ENCODE data around the gene METTL13. TPM values are rescaled to one million over a fixed set of nuclear protein-coding genes. Genes with fewer than 3 reads are reported as not detected.

The METTL13 gene
- total and polyA plus RNA-seq, 2 of the 8 experiments (the other 6 are each of a cell fraction or from before 2014, with no cell fraction given), result 38.1 to 66.3 TPM

- Histone ChIP-seq H3K79me2 (ENCODE audit: control insufficient read depth in 1 of 2, insufficient read depth in 2 of 2, low read length in 2 of 2) (peaks cover 17 to 41% of the 10 kb centered on the region in 2 experiments), H3K9me3 (ENCODE audit: insufficient read depth in 2 of 2, low read depth in 1 of 2, low read length in 1 of 2) (no peaks in the 10 kb centered on the region), H2BK20ac (ENCODE audit: low read length) (no peak overlapping the region), H2AFZ (ENCODE audit: low read length) (peak overlapping the region; percentile 16; the same call in 1 of the 2 replicates), H2BK5ac (ENCODE audit: low read depth, low read length) (peak overlapping the region; percentile 13; the same call in 1 of the 2 replicates), H3K4ac (replicated peaks; ENCODE audit: insufficient read length, low read depth, low read length) (peak overlapping the region; percentile 49), H2BK12ac (ENCODE audit: low read depth, low read length) (peak overlapping the region; percentile 65; the same call in 1 of the 2 replicates), H3K14ac (ENCODE audit: insufficient read length) (no peak overlapping the region), H3K27me3 (replicated peaks in 1 of 4; ENCODE audit: control insufficient read depth in 3 of 4, extremely low read depth in 1 of 4, insufficient read depth in 3 of 4, low read length in 3 of 4) (no peaks in the 10 kb centered on the region), H4K5ac (ENCODE audit: insufficient read length, low read depth, low read length) (peak overlapping the region; percentile 11), H2BK120ac (replicated peaks; ENCODE audit: low read depth, low read length) (no peak overlapping the region), H3K36me3 (ENCODE audit: control insufficient read depth in 2 of 4, insufficient read depth in 4 of 4, low read length in 3 of 4) (peaks cover 11 to 22% (median 21%) of the 10 kb centered on the region in 4 experiments), H3K4me1 (replicated peaks in 1 of 4; ENCODE audit: control insufficient read depth in 3 of 4, insufficient read depth in 4 of 4, low read length in 3 of 4) (peaks cover 0 to 4% (median 2%) of the 10 kb centered on the region in 4 experiments; a peak in 4 of 7 replicates), H2AK5ac (ENCODE audit: low read depth, low read length) (peak overlapping the region; percentile 18; the same call in 1 of the 2 replicates), H3K23me2 (ENCODE audit: low read depth, low read length) (peaks cover 5% of the 10 kb centered on the region), H3K4me3 (ENCODE audit: extremely low read depth in 1 of 4, insufficient read depth in 2 of 4, low read depth in 3 of 4, low read length in 4 of 4) (peak overlapping the region; percentile 45 to 94 (median 76)), H4K20me1 (replicated peaks in 1 of 2; ENCODE audit: control insufficient read depth in 1 of 2, insufficient read depth in 2 of 2, low read length in 2 of 2) (peaks cover 0 to 2% of the 10 kb centered on the region in 2 experiments), H3K27ac (ENCODE audit: low read depth, low read length) (peak overlapping the region; percentile 43; the same call in 1 of the 2 replicates), H3K9ac (replicated peaks in 1 of 4; ENCODE audit: extremely low read depth in 1 of 4, low read depth in 3 of 4, low read length in 3 of 4) (peak overlapping the region in 3 of 4 experiments; percentile 64 to 87 (median 66); a peak in 6 of 7 replicates), H3K4me2 (ENCODE audit: insufficient read depth in 1 of 2, low read depth in 2 of 2, low read length in 2 of 2) (peak overlapping the region; percentile 67 to 73), H4K91ac (replicated peaks; ENCODE audit: insufficient read length, low read length) (peak overlapping the region; percentile 66), H3K18ac (ENCODE audit: extremely low read depth, low read length) (peak overlapping the region; percentile 43; the same call in 1 of the 2 replicates), H2BK15ac (ENCODE audit: low read length) (no peak overlapping the region), H4K8ac (ENCODE audit: extremely low read depth, insufficient read depth, low read length) (peak overlapping the region; percentile 89; the same call in 1 of the 2 replicates), H3K56ac (replicated peaks; ENCODE audit: insufficient read length, low read depth, low read length) (no peak overlapping the region), H3K79me1 (ENCODE audit: low read depth, low read length) (peaks cover 16% of the 10 kb centered on the region), H3K23ac (ENCODE audit: insufficient read length) (no peak overlapping the region)
- TF ChIP-seq EGR1 (IDR thresholded peaks at IDR 0.05; ENCODE audit: borderline replicate concordance, low read depth, low read length) (no peak), PHF8 (conservative IDR thresholded peaks at IDR 0.05; ENCODE audit: low read depth, low read length) (peak; percentile 46; the same call in 1 of the 2 replicates)
- WGBS, 2 experiments (ENCODE audit: extremely low coverage in 1 of 2, insufficient coverage in 1 of 2, insufficient read length in 1 of 2, insufficient replicate concordance in 2 of 2, low coverage in 1 of 2, low lambda C conversion rate in 2 of 2, missing lambda C conversion rate in 1 of 2), result 43% methylated on average over 11 of the region's 11 CpGs; no CpG with 5 or more reads in 1 of the 2 experiments
- ChIA-PET CTCF (ENCODE audit: partially characterized antibody) (interaction anchor here (0.9 to 5.3 kb wide), 6 partner anchors 13 to 135 kb away, joined by 3 to 25 read pairs (median 3); no protein-coding TSS in a partner anchor), POLR2A (ENCODE audit: partially characterized antibody) (interaction anchor here (0.6 to 2.0 kb wide), 4 partner anchors 15 to 186 kb away, joined by 3 to 5 read pairs (median 3); no protein-coding TSS in a partner anchor)
- FAIRE-seq (no peak), DNase-seq (ENCODE audit: low read depth in 1 of 2, low spot score in 2 of 2) (no peak)
Observed at GRCh38 chr1:171780583-171781175, 781 bp upstream of the METTL13 start.
